Measurements from ENCODE around the gene ATP8B3. TPM values are rescaled to one million over a fixed set of nuclear protein-coding genes. Genes with fewer than 3 reads are reported as not detected.

Gene ATP8B3
- total and polyA plus RNA-seq, 2 donors (not counting 1 experiment from before 2014, with no cell fraction given), result 2.3 to 3.0 TPM

DNA sequence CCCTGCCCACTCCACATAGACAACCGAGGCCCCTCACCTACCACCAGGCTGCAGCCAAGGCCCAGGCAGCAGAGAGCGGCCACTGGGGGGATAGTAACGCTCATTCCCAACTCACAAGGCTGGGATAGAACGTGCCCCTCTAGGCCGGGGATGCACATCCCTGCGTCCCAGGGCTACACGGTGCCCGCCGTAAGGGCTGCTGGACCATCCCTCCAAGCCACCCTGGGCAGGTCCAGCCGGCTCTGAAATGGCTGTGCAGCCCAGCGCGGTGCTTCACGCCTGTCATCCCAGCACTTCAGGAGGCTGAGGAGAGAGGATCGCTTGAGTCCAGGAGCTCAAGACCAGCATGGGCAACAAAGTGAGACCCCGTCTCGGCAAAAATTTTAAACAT lies 33.0 kb upstream of the ATP8B3 start:
- H3K79me2 ChIP-seq (ENCODE audit: control insufficient read depth, insufficient read depth, low read length), result peaks cover 78% of the 10 kb centered on the region
- H3K4me3 ChIP-seq (replicated peaks in 1 of 4; ENCODE audit: control extremely low read depth in 1 of 4, insufficient read depth in 1 of 4, low read depth in 3 of 4, low read length in 4 of 4), result no peak overlapping the region
- no peak overlapping the region for H3K9ac ChIP-seq (ENCODE audit: insufficient read depth, low read length)
- H3K4me1 ChIP-seq (ENCODE audit: control insufficient read depth, extremely low read depth, insufficient read depth, low read length), result peaks cover 5% of the 10 kb centered on the region
- no peaks in the 10 kb centered on the region for H3K27me3 ChIP-seq (ENCODE audit: control insufficient read depth, insufficient read depth, low read length)
- H3K27ac ChIP-seq (ENCODE audit: insufficient read depth, low read length), result no peak overlapping the region
- no peaks in the 10 kb centered on the region for H3K9me3 ChIP-seq (ENCODE audit: control insufficient read depth, insufficient read depth, low read depth, low read length)
- no peak overlapping the region for H2AFZ ChIP-seq (ENCODE audit: low read length)
- H3K4me2 ChIP-seq (ENCODE audit: extremely low read depth, insufficient read depth, low read length), result no peak overlapping the region
- no peaks in the 10 kb centered on the region for H4K20me1 ChIP-seq (ENCODE audit: control insufficient read depth, extremely low read depth, insufficient read depth, low read length)
- peaks cover 9% of the 10 kb centered on the region for H3K36me3 ChIP-seq (ENCODE audit: control insufficient read depth, insufficient read depth, low read length)
- no peak for TF ChIP-seq EZH2 (IDR thresholded peaks at IDR 0.05; ENCODE audit: low read length, missing control alignments)
- TF ChIP-seq, protein P1, sequence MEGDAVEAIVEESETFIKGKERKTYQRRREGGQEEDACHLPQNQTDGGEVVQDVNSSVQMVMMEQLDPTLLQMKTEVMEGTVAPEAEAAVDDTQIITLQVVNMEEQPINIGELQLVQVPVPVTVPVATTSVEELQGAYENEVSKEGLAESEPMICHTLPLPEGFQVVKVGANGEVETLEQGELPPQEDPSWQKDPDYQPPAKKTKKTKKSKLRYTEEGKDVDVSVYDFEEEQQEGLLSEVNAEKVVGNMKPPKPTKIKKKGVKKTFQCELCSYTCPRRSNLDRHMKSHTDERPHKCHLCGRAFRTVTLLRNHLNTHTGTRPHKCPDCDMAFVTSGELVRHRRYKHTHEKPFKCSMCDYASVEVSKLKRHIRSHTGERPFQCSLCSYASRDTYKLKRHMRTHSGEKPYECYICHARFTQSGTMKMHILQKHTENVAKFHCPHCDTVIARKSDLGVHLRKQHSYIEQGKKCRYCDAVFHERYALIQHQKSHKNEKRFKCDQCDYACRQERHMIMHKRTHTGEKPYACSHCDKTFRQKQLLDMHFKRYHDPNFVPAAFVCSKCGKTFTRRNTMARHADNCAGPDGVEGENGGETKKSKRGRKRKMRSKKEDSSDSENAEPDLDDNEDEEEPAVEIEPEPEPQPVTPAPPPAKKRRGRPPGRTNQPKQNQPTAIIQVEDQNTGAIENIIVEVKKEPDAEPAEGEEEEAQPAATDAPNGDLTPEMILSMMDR (conservative IDR thresholded peaks at IDR 0.05 in 1 of 2, IDR thresholded peaks at IDR 0.05 in 1 of 2; ENCODE audit: low read depth in 1 of 2, low read length in 2 of 2), result no peak
- DNase-seq (ENCODE audit: low read depth in 2 of 2), result no peak

DNA sequence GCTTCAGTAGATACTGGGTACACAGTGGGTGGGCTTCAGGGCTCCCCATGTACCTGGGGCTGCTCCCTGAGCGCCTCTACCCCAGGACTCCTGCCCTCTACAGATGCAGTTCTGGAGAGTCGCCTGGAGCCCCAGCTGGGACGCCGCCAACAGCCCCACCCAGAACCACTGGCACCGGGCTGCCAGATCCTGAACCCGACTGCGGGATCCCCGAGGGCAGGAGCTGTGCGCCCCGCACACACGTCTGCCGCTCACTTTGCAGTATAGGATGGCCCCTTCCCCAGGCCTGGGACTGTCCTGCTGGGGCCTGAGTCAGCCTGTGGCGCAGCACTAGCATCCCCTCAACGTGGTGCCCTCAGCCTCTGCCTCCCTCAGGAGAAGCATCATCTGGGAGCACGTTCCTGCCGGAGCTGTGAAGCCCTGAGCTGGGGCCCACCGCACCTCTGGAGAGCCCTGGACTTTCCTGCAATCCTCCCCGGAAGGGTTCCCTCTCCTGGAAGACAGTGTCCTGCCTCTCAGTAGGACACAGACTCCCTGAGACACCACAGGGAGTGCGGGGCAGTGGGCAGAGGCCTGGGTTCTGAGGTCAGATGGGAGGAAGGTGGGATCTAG lies 32.5 kb upstream of the ATP8B3 start:
- no peaks in the 10 kb centered on the region for H3K9me3 ChIP-seq (ENCODE audit: control insufficient read depth, insufficient read depth, low read depth, low read length)
- H3K27me3 ChIP-seq (ENCODE audit: control insufficient read depth, insufficient read depth, low read length), result no peaks in the 10 kb centered on the region
- TF ChIP-seq EZH2 (IDR thresholded peaks at IDR 0.05; ENCODE audit: low read length, missing control alignments), result no peak
- TF ChIP-seq, protein P1 (conservative IDR thresholded peaks at IDR 0.05 in 1 of 2, IDR thresholded peaks at IDR 0.05 in 1 of 2; ENCODE audit: low read depth in 1 of 2, low read length in 2 of 2), result no peak
- H3K79me2 ChIP-seq (ENCODE audit: control insufficient read depth, insufficient read depth, low read length), result peaks cover 83% of the 10 kb centered on the region
- H3K4me2 ChIP-seq (ENCODE audit: extremely low read depth, insufficient read depth, low read length), result no peak overlapping the region
- no peak for DNase-seq (ENCODE audit: low read depth in 2 of 2)
- peaks cover 5% of the 10 kb centered on the region for H3K4me1 ChIP-seq (ENCODE audit: control insufficient read depth, extremely low read depth, insufficient read depth, low read length)
- H3K4me3 ChIP-seq (replicated peaks in 1 of 4; ENCODE audit: control extremely low read depth in 1 of 4, insufficient read depth in 1 of 4, low read depth in 3 of 4, low read length in 4 of 4), result no peak overlapping the region
- no peak overlapping the region for H3K27ac ChIP-seq (ENCODE audit: insufficient read depth, low read length)
- peaks cover 9% of the 10 kb centered on the region for H3K36me3 ChIP-seq (ENCODE audit: control insufficient read depth, insufficient read depth, low read length)
- H2AFZ ChIP-seq (ENCODE audit: low read length), result no peak overlapping the region
- no peak overlapping the region for H3K9ac ChIP-seq (ENCODE audit: insufficient read depth, low read length)
- no peaks in the 10 kb centered on the region for H4K20me1 ChIP-seq (ENCODE audit: control insufficient read depth, extremely low read depth, insufficient read depth, low read length)

DNA sequence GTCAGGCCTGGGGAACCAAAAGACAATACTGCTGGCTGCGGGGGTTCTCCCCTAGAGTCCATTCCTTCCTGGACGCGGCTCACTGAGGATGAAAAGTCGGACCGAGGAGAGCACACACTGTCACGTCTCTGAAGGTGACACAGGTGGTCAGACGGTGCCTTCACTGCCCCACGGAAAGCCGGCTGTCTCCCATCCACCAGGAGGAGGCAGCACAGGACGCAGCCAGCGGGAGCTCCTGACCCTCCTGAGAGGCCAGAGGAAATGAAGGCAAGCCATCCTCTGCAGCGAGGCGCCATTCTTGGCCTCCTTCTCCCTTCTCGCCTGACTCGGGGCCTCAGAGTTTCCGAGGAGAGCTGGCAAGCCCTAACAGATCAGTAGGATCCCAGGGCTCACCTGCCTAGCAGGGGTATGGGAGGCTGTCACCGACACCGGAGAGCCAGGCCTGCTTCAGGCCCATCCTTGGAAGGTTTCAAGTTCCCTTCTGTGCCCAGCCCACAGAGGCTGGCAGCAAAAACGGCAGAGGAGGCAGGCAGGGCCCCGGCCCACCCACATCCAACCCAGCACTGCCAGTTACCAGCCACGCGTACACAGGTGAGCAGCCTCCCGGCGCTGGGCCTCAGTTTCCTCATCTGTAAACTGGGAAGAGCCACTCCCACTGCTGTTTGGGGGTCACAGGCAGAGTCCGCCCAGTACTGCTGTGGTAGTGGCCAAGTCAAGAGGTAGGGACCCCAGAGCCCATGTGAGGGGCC lies 31.7 kb upstream of the ATP8B3 start:
- H3K79me2 ChIP-seq (ENCODE audit: control insufficient read depth, insufficient read depth, low read length), result peaks cover 88% of the 10 kb centered on the region
- peaks cover 9% of the 10 kb centered on the region for H3K36me3 ChIP-seq (ENCODE audit: control insufficient read depth, insufficient read depth, low read length)
- no peaks in the 10 kb centered on the region for H3K27me3 ChIP-seq (ENCODE audit: control insufficient read depth, insufficient read depth, low read length)
- DNase-seq (ENCODE audit: low read depth in 2 of 2), result no peak
- H3K4me2 ChIP-seq (ENCODE audit: extremely low read depth, insufficient read depth, low read length), result no peak overlapping the region
- H3K27ac ChIP-seq (ENCODE audit: insufficient read depth, low read length), result no peak overlapping the region
- H3K9me3 ChIP-seq (ENCODE audit: control insufficient read depth, insufficient read depth, low read depth, low read length), result no peaks in the 10 kb centered on the region
- no peak overlapping the region for H2AFZ ChIP-seq (ENCODE audit: low read length)
- H3K4me1 ChIP-seq (ENCODE audit: control insufficient read depth, extremely low read depth, insufficient read depth, low read length), result peaks cover 5% of the 10 kb centered on the region
- no peaks in the 10 kb centered on the region for H4K20me1 ChIP-seq (ENCODE audit: control insufficient read depth, extremely low read depth, insufficient read depth, low read length)
- H3K9ac ChIP-seq (ENCODE audit: insufficient read depth, low read length), result no peak overlapping the region
- no peak for TF ChIP-seq EZH2 (IDR thresholded peaks at IDR 0.05; ENCODE audit: low read length, missing control alignments)
- TF ChIP-seq, protein P1 (conservative IDR thresholded peaks at IDR 0.05 in 1 of 2, IDR thresholded peaks at IDR 0.05 in 1 of 2; ENCODE audit: low read depth in 1 of 2, low read length in 2 of 2), result no peak
- no peak overlapping the region for H3K4me3 ChIP-seq (replicated peaks in 1 of 4; ENCODE audit: control extremely low read depth in 1 of 4, insufficient read depth in 1 of 4, low read depth in 3 of 4, low read length in 4 of 4)

All from fibroblast of lung (primary cell).